Stimulated activated CD4-positive, alpha-beta T cell treated with anti-CD3 and anti-CD28 coated beads, Interleukin-4, amount 100 ng/mL, for 48 hours (primary cell): Measurements from ENCODE around the gene LDLRAD4.

Experiments used
- DNase-seq, 2 donors: peaks; one replicate each; pipeline ENCODE4 v3.0.0-alpha.2; 2020; ENCODE audit warnings: low read depth in 2 of 2

The LDLRAD4 gene

DNA sequence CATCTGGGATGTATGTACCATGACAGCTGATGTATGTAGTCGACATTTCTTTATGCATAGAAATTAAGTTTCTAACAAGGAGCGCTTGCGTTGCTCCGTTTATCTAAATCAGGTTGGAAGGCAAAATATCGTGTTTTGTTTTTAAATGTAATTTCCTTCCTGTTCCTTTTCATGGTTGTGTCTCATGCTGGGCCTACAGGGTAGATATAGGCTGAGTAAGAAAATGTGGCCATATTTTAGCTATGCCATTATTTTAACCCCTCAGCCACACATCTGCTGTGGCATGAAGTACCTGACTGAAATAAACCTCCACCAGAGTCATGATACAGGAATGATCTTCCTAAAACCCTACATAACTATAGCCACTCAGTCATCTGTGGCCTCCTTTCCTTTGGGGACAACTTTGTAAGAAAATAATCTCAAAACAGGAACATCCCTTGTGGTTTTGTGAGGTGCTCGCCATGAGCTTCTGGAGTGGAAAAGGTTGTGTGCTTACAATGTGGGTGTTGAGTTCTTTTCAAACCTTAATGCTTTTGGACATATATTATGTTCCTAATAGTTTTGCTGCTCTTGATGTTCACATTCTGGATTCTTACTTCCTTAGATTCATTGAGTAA is 293.5 kb downstream of the LDLRAD4 start:
- DNase-seq = no peak

DNA sequence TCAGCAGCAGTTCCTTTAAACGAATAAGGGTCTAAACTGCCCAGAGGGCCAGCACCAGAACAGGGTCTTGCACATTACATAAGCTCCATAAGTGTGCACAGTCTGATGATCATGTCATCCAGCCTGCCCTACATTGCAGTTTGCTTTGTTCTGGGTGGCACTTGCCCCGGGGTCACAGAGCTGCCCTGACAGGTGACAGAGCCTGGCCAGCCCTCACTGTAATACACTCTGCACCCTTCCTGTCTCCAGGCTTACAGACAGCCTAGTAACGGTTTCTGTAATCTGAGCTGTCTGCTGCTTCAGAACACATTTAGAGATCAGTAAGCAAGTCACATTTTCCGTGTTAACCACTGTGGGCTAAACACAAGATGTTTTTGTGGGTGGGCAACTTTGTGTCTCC is 294.5 kb downstream of the LDLRAD4 start:
- DNase-seq = no peak

DNA sequence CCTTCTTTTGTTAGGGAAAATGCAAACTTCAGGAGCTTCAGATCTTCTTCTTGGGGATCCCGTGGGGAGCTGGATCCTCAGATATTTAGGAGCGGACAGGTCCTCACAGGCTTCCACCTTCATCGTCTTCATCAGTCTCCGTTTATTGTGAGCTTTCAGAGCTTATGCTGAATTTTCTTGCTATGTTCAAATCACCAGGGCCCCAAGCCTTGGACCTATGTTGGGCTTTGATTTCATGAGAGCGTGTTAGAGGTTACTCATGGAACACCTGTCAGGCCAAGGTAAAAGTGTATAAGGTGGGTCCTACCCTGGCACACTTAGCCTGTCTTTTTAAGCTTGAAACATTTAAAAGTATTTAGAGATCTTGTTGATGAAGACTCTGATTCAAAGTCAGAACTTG is 294.9 kb downstream of the LDLRAD4 start:
- no peak for DNase-seq

DNA sequence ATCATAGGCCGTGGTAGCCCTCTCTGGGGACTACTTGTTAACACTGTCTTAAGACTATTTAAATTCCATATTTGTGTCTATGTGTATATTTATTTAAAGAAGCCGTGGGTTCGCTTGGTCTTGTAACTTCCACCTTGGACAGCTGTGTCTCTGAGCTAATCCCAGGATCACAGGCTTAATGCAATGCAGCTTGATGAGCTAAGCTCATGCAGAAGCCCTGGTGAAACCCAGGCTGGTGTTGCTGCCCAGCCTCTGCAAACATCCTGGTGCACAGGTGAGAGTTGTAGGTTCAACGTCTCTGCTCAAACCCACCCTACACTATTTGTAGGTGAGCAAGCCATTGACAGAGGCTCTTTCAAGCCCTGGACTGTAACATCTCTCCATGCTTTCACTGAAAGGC is 296.0 kb downstream of the LDLRAD4 start:
- no peak for DNase-seq

DNA sequence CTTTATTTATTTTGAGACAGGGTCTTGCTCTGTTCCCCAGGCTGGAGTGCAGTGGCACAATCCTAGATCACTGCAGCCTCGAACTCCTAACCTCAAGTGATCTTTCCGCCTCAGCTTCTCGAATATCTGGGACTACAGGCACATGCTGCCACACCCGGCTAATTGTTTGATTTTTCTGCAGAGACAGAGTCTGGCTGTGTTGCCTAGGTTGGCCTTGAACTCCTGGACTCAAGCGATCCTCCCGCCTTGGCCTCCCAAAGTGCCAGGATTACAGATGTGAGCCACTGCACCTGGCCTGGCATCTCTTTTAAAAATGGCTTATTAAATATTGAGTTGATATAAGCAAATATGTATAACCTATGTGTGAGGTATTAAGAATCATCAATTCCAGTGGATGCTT is 298.3 kb downstream of the LDLRAD4 start:
- no peak for DNase-seq

DNA sequence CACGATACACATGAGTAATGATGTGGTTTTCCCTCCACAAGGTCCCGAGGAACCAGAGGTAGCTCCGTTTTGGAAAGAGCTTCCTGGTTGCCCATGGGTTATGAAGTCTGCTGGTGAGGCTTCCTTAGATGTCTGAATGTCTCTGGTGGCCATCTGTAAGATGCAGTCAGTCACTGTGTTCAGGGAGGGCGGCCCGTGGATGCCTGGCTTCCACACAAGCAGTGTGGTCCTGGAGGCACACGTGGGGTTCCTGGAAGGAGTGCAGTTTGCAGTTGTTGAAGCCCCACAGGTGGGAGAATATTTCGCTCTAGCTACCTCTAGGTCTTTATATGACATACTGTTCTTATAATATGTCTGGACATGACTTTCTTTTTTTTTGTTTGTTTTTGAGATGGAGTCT is 298.8 kb downstream of the LDLRAD4 start:
- no peak for DNase-seq

DNA sequence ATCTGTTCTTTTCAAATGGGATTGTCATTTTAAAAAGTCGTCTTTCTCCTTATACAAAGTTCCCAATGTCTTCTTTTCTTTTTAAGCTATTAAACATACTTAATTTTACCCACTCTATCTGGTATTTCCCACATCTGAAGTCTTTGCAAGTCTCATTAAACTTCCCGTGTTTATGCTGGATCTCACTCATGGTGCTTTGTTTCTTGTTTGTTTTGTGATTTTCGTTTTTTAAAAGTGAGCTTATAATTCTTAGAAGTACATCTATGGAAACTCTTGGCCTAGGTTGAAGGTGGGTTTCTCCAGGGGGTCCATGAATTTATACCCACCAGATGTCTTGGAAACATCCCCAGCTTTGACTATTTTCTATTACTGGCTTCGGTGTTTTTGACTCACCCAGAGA is 299.8 kb downstream of the LDLRAD4 start:
- DNase-seq = no peak

DNA sequence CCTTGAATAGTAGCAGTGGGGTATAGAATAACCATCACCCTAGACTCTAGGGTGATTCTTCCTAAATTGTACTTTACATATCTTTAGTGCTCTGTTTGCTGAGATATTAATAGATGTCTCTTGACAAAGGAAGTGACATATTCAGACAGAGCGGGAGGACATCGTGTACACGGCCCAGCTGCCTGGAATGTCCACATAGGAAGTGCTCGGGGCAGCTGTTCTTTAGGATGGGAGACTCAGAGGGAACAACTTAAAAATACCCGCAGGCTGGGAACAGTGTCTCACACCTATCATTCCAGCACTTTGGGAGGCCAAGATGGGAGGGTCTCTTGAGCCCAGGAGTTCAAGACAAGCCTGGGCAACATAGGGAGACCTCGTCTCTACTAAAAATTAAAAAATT is 301.7 kb downstream of the LDLRAD4 start:
- no peak for DNase-seq

DNA sequence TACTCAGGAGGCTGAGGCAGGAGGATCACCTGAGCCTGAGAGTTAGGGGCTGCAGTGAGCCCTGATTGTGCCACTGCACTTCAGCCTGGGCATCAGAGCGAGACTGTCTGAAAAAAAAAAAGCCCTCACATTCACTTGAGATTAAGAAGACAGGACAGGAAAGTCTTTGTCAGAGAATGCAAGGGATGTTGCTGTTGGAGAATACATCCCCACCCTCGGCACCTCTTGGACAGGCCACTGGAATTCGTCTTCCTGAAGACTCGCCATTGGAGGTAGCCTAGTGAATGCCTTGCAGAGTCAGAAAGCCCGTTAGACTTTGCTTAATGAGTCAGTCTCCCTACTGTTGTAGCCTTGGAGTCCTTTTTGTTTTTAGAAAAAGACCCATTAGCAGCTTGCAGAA is 302.2 kb downstream of the LDLRAD4 start:
- no peak for DNase-seq

DNA sequence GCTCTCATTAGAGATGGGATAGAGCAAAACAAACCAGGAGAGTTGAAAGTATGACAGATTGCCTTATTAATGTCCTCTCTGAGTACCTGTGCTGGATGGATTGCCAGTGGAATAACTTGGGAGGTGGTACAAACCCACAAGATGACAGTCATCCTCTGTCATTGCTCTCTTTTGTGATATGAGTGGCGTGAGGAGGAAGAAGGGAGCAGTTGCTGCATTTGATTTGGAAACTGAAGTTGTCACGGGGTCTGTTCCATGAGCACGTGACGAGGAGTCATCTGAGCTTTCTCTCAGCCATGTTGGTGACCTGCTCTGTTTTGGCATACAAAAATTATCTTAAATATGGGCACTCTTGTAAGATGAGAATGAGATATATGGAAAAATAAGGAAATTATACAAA is 302.9 kb downstream of the LDLRAD4 start:
- no peak for DNase-seq

DNA sequence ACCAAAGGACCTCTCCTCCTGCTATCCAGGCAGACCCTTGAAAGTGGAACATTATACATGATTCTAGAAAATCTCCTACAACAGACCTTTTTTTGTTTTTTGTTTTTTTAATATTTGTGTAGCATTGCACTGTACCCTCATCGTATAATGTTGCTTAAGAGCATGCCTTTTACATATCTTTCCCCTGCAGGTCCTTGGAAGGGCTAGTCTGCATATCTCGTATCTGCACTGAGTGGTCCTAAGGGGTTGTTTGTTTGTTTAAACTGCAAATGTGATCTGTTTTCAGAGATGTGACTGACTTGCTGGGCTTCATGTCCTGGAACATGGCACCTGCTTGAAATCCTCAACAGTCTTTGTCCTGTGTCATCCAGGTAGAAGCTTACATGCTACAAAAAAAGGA is 303.7 kb downstream of the LDLRAD4 start:
- DNase-seq = no peak

DNA sequence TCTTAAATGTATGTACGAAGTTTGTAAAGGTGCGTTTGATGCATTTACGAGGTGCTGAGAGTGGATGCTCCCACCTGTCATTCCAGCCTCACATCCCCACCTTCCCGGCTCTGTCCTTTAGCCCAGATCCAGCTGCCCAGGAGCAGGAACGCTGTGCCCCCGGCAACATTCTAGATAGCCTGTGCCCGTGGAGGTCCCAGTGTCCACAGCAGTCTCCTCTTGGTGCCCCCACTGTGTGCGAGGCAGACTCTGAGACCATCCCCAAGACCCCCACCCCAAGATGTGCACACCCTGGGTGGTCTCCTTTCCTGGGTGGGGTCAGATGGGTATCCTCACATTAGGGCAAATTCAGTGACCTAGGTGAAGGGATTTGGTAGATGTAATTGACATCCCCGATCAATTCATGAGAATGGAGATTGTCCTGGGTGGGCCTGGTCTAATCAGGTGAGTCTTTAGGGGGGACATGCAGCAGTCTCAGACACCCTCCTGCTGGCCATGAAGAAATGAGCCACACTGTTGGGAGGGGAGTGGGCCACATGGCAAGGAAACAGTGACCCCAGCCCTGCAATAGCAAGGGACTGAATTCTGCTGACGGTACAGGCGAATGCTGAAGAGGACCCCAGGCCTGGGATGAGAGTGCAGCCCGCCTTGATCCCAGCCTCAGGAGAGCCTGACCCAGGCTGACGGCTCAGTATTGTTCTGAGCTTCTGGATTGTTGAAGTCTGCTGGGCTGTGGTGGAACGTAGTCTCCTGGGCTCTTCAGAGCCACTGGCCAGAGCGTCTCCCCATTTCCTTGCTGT is 304.5 kb downstream of the LDLRAD4 start:
- no peak for DNase-seq

DNA sequence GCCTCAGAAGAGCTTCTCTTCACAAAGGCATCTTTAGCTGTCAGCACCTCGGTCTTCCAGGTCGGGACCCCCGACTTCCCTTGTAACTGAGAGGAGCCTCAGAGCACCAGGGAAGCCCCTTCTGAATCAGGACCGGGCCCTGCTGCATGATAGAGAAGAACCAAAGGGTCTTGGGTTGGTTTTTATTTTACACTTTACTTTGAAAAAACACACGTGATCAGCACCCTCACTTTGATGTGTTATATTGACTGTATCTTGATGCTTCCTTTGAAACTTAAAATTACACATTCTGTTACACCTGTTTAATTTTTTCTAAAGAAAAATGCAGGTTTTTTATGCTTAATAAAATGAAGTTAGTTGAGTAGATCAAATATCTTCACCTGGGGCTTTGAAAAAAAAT is 305.5 kb downstream of the LDLRAD4 start:
- DNase-seq = no peak

DNA sequence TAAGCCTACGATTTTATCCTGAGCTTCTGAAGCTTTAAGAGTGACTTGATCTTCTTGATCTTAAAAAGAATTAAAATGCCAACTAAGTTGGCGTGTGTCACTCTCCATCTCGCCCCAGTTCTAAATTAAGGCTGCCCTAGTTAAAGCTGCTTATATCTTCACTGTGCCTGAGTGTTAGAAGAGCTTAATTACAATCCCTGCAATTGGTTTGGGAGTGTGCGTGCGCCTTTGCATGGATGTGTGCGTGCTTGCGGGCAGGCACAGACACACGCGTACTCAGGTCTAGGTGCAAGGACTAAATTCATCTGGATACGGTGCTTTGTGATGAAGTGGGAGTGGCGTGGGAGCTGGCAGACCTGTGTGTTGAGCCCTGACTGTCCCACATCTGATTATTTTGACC is 306.3 kb downstream of the LDLRAD4 start:
- DNase-seq = no peak

DNA sequence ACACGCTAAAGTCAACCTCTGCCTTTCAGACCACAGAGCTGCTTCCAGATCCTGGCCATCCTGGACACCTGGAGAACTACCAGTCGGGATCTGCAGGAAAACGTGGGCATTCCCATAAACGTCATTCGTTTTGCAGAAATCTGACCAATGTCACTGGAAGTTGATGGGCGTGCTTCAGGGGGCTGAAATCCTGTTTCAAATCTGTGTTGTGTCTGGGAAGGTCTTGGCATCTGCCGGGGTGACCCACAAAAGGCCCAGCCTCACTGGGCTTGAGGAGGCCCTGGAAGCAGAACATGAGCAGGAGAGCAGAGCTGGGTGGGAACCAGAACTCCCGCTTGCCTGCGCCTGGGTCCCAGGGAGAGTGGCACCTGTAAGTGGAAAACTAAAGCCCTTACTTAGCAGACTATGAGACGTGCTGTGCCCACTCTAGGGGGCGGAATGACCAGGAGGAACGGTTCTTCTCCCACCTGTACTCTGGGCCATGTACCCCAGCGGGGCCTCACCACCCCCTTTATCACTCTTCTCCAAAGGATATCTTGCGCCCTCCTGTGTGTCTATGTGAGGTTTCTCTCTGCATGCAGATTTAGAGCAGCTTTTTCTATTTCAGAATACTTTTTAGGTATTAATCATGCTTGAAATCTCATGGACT is 306.9 kb downstream of the LDLRAD4 start:
- DNase-seq = no peak

DNA sequence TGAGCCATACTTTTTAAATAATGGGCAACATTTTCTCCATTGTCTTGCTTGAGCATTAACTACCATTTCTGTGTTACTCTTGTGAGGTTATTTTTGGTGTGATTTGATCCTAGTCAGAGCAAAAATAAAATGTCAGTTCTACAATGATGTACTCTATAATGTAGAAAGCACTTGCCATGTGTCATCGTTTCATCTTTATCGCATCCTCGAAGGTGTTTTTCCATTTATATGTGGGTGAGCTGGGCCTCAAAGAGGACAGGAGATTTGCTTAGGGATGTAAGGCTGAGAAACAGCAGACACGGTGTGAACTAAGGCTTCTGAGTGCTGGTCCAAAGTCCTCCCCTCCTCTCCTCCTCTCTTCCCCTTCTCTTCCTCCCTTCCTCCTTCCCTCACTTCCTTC is 308.0 kb downstream of the LDLRAD4 start:
- DNase-seq = no peak

DNA sequence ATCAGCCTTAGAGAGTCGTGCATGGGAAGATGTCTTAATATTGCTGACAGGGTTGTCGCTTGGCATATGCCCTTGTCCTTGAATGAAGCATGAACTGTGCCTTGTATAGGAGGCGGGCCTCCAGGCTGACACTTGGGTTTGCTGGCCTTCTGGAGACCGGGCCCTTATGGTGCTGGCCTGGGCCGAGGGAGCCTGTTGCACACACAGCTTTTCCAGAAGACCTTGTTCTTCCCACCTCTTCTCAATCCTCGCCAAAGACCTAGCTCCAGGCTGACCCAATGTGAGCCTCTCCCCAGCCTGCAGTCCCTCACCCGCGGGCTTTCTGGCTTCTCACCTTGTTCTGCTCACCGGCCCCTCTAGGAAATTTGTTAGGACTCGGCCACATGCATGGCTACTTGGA is 308.7 kb downstream of the LDLRAD4 start:
- no peak for DNase-seq

DNA sequence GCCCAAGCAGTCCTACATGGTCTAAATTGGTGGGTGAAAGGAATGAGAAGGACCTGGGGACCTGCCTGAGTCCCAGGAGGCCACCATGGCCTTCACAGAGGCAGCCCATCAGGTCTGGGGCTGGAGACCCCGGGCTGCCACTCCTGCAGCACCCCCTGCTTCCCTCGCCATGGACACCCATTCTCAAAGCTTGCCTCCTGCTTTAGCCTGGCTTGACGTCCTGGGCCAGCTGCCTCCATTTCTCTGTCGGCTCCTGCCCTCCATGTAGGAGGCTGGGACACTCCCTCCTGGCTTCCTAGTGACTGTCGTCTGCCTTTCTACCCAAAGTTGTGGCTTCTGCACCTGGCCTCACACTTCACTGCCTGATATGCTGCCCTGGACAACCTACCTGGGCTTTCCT is 309.2 kb downstream of the LDLRAD4 start:
- DNase-seq = no peak

DNA sequence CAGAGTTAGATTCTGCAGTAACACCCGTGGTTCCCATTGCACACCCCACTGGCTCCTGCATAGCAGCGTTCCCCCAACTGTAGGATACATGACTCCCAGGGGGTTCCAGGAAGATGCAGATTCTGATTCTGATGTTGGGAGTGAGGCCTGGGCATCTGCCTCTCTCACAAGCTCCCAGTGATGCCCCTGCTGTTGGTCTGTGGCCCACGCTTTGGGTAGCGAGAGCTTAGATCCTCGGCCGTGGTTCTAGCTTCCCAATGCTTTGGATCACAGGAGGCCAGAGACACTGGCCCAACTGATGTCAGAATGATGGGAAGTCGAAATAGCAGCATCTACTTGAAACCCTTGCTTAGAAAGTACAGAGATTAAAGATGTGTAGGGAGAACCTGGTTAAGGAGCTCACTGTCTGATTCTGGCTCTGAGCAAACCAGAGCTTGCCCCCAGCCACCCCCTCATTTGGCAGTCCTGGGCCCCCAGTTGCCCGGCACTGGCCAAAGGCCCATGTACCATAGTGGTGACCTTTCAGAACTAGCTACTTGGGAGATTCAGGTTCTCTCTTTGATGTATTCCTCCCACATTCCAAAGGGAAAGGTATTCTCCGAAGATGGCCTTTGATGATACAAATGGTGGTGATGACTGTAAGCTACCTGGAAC is 310.3 kb downstream of the LDLRAD4 start:
- no peak for DNase-seq

DNA sequence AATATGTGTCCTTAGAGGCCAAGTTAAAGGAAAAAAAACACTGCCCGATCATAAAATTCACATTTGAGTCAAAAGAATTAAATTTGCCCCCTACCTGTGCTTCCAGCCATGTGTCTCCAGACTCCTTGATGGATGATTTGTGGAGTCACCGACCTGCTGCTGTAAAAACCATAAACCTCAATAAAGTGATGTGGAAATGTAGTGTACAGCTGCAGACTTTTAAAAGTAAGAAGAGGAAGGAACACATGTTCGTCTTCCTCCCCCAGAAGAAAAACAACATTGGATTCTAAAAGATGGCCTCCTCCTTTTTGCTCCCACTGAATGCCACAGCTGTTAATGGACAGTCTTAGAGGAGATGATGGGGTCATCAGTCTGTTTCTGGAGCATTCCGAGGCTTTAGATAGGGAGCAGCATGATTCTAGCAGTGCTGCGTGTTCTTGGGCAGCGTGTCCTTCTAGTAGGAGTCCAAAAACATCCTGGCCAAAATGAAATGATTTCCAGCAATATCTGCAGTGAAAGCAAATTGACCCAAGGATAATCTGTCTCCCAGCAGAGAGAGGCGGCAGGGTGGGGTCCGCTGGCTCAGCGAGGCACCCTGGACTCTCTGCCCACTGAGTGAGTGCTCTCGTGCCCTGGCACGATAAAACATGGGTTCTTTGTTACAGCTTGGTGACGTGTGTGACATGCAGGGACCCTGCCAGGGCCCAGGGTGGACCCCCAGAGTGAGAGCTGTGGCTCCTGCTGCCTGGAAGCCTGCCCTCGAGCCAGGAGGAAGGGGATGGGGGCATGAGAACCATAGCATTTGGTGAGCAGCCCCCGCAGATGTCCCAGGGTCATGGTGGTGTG is 311.7 kb downstream of the LDLRAD4 start:
- DNase-seq = no peak

DNA sequence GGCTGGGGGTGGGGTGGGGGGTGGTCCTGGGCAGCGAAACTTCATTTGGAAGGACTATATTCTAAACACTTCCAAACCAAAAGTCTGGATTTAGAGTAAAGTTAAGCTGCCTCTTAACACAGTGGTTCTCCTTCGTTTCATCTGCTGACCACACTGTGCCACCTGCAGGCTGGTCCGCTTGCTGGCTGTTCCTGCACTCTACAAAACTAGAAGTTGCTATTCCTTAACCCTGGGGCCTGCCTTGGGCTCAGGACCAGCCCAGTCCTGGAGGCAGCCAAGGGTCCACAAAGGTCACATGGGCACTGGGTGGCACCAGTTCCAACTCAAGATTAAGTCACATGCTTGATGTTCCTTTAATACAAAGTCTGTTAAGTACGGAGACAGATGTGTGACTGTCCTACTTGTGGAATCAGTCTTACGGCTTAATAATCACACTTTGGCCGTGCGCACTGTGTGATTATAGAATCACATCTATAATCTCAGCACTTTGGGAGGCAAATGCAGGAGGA is 312.4 kb downstream of the LDLRAD4 start:
- no peak for DNase-seq
